HFFc6 (cell line): ENCODE measurements around the gene ZNRF2. TPM values are rescaled to one million over a fixed set of nuclear protein-coding genes. Genes with fewer than 3 reads are reported as not detected.

ENCODE experiments used
- DNase-seq: peaks from one replicate; pipeline ENCODE4 v3.0.0-alpha.2; 2018
- H3K27ac Mint-ChIP-seq: 2 replicates; pipeline ENCODE4 v1.8.0; 2020; ENCODE audit warnings: mild to moderate bottlenecking, mixed read lengths
- H3K27me3 Mint-ChIP-seq: 2 replicates; pipeline ENCODE4 v1.8.0; 2021; ENCODE audit warnings: mild to moderate bottlenecking, moderate library complexity, mixed read lengths; ENCODE audit not compliant: insufficient read depth
- H3K36me3 Mint-ChIP-seq: 2 replicates; pipeline ENCODE4 v1.8.0; 2021; ENCODE audit warnings: low read depth, mixed read lengths
- H3K4me1 Mint-ChIP-seq: 2 replicates; pipeline ENCODE4 v1.8.0; 2020; ENCODE audit warnings: low read depth, mixed read lengths
- H3K4me3 Mint-ChIP-seq: 2 replicates; pipeline ENCODE4 v1.8.0; 2020; ENCODE audit warnings: mild to moderate bottlenecking, moderate library complexity, mixed read lengths
- H3K9me3 Mint-ChIP-seq: 2 replicates; pipeline ENCODE4 v1.8.0; 2020; ENCODE audit warnings: mild to moderate bottlenecking, mixed read lengths
- CTCF ChIP-seq: fragments of 200-600 bp; sonication (generic); IDR thresholded peaks from 2 replicates; pipeline ENCODE4 v1.5.0; 2021; ENCODE audit warnings: antibody characterized with exemption, mild to moderate bottlenecking
- total RNA-seq, 6 experiments: library from RNA; stranded (reverse); fragmentation: NEBNext Ultra II Directional; extraction: Animal tissue kit (Norgen Biotek cat#: 25700); gene quantifications; 2 replicates in 1 of 6; 3 replicates in 5 of 6; pipeline ENCODE4 v1.2.3, GENCODE V29; 2021

The ZNRF2 gene
- total RNA-seq, 6 experiments from 2014 or later, result 2.3 to 3.1 (median 2.7) TPM

DNA sequence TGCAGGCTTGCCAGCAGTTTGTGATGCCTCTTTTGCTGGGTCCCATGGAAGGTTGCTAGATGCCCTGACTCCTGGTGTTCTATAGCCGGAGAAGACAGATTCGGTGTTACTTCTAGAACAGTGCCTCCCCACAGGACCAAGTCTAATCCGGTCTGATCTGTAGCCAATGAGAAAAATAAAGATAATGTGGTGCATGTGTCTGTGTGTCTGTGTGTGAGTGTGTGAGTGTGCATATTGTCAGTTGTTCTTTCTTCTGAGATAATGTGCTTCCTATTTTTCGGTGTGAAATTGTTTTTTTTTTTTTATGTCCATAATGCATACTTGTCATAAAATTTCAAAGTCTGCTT lies 29.7 kb upstream of the ZNRF2 start:
- Mint-ChIP-seq H3K4me1 (peaks cover 9% of the 10 kb centered on the region), H3K27ac (no peak overlapping the region), H3K36me3 (no peaks in the 10 kb centered on the region), H3K4me3 (no peak overlapping the region), H3K9me3 (no peaks in the 10 kb centered on the region), H3K27me3 (peaks cover 14% of the 10 kb centered on the region)
- no peak for DNase-seq
- no peak for TF ChIP-seq CTCF

GRCh38 chr7:30255064-30255769 lies 29.2 kb upstream of the ZNRF2 start:
- Mint-ChIP-seq H3K4me1 (peaks cover 9% of the 10 kb centered on the region), H3K27me3 (peaks cover 12% of the 10 kb centered on the region), H3K27ac (no peak overlapping the region), H3K4me3 (no peak overlapping the region), H3K36me3 (no peaks in the 10 kb centered on the region), H3K9me3 (no peaks in the 10 kb centered on the region)
- no peak for DNase-seq
- TF ChIP-seq CTCF, result no peak

GRCh38 chr7:30256349-30256858 lies 28.0 kb upstream of the ZNRF2 start:
- no peak for TF ChIP-seq CTCF

GRCh38 chr7:30260246-30260768 lies 24.1 kb upstream of the ZNRF2 start:
- H3K36me3 Mint-ChIP-seq, result no peaks in the 10 kb centered on the region
- H3K9me3 Mint-ChIP-seq, result no peaks in the 10 kb centered on the region
- no peak for TF ChIP-seq CTCF
- H3K27ac Mint-ChIP-seq, result no peak overlapping the region
- DNase-seq, result no peak
- peaks cover 1% of the 10 kb centered on the region for H3K27me3 Mint-ChIP-seq
- H3K4me3 Mint-ChIP-seq, result no peak overlapping the region
- peaks cover 4% of the 10 kb centered on the region; the same call in 1 of the 2 replicates for H3K4me1 Mint-ChIP-seq

More at GRCh38 chr7:30256349-30256858, 28.0 kb upstream of the ZNRF2 start:
- H3K4me1 Mint-ChIP-seq, result peaks cover 9% of the 10 kb centered on the region
- no peaks in the 10 kb centered on the region for H3K9me3 Mint-ChIP-seq
- no peaks in the 10 kb centered on the region for H3K36me3 Mint-ChIP-seq
- no peak overlapping the region for H3K27ac Mint-ChIP-seq
- no peak overlapping the region for H3K4me3 Mint-ChIP-seq
- peaks cover 12% of the 10 kb centered on the region for H3K27me3 Mint-ChIP-seq
- DNase-seq, result no peak

DNA sequence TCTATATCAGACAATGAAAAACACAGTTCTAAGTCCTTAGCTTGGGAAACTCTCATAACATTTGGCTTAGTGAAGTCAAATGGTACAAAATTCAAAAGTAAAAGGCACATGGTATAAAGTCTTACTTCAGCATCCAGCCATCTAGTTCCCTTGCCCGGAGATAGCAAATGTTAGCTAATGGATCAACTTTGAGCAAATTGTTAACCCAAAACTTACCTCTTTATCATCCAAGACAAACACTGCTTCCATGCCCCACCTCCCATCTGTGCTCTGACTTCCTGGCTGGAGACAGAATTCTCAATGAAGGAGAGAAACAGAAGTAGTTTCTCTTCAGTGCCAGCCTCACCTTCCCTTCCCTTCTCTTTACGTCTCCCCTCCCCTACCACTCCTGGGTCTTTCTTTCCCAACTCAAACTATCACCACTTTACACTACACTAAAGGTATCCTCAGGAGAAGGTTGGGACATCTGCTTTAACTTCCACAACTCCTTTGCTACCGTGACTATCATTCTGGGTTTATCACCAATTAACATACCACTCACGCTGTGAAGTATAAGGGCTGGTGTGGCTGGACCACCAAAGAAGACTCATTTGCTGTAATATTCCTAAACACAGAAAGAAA lies 21.2 kb upstream of the ZNRF2 start:
- Mint-ChIP-seq H3K9me3 (no peaks in the 10 kb centered on the region), H3K36me3 (no peaks in the 10 kb centered on the region), H3K27ac (no peak overlapping the region), H3K27me3 (peaks cover 6% of the 10 kb centered on the region), H3K4me3 (no peak overlapping the region), H3K4me1 (peaks cover 4% of the 10 kb centered on the region; the same call in 1 of the 2 replicates)
- TF ChIP-seq CTCF, result no peak
- DNase-seq, result no peak
